ENCODE measurements around the gene S100PBP. TPM values are rescaled to one million over a fixed set of nuclear protein-coding genes. Genes with fewer than 3 reads are reported as not detected.

S100PBP gene
- polyA plus RNA-seq (2012; ENCODE audit: insufficient read length, low read depth) = 18.8 TPM

DNA sequence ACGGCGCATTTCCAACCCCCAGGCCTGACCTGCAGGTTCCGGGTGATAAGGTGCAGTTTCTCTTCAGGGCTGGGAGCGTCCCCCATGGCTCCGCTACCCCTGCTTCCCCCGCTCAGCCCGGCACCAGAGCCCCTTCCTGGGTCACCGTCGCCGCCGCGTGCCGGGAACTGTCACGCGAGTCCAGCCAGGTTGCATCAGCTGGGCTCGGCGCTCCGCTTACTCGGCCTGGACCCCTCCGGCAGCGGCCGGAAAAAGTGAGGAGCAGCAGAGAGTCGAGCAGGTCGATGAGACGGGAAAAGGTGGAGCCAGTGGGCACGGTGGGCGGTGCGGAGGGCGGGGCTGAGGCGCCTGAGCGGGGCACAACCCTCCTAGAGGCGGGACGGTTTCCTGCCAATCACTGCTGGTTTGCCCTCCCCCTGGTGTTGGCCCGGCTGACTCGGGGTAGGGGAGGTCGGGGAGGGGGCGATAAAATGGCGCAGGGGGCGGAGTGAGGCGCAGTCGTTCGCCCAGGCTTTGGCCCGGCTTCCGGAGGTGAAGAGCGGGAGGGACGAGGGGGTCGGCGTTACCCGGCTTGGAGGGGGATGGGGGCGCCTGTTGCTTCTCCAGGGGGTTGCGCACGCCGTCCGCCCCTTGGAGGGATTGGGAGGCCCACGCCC is at the start of gene S100PBP, which contains the start of gene YARS1:
Gene S100PBP (plus strand): TSS at position 495 of the 656 bp plus-strand sequence. CDS start 8,447 bp downstream, outside the sequence.
Gene YARS1 (minus strand): TSS at position 200 of the 656 bp plus-strand sequence. CDS start 114 bp downstream, at position 86.
- TF ChIP-seq SIN3A (IDR thresholded peaks at IDR 0.05; ENCODE audit: borderline replicate concordance, insufficient read depth, low read length) (peak; percentile 99), TAF1 (IDR thresholded peaks at IDR 0.05; ENCODE audit: borderline replicate concordance, insufficient read depth, low read length) (peak; percentile 86), FOXP2 (optimal IDR thresholded peaks at IDR 0.05; ENCODE audit: borderline replicate concordance, extremely low read depth, extremely low read length, insufficient read depth) (peak; percentile 94), POLR2AphosphoS5 (IDR thresholded peaks at IDR 0.05; ENCODE audit: low read depth, low read length) (no peak; the same call in 1 of the 2 replicates)
- TF ChIP-seq, protein P1, sequence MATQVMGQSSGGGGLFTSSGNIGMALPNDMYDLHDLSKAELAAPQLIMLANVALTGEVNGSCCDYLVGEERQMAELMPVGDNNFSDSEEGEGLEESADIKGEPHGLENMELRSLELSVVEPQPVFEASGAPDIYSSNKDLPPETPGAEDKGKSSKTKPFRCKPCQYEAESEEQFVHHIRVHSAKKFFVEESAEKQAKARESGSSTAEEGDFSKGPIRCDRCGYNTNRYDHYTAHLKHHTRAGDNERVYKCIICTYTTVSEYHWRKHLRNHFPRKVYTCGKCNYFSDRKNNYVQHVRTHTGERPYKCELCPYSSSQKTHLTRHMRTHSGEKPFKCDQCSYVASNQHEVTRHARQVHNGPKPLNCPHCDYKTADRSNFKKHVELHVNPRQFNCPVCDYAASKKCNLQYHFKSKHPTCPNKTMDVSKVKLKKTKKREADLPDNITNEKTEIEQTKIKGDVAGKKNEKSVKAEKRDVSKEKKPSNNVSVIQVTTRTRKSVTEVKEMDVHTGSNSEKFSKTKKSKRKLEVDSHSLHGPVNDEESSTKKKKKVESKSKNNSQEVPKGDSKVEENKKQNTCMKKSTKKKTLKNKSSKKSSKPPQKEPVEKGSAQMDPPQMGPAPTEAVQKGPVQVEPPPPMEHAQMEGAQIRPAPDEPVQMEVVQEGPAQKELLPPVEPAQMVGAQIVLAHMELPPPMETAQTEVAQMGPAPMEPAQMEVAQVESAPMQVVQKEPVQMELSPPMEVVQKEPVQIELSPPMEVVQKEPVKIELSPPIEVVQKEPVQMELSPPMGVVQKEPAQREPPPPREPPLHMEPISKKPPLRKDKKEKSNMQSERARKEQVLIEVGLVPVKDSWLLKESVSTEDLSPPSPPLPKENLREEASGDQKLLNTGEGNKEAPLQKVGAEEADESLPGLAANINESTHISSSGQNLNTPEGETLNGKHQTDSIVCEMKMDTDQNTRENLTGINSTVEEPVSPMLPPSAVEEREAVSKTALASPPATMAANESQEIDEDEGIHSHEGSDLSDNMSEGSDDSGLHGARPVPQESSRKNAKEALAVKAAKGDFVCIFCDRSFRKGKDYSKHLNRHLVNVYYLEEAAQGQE (IDR thresholded peaks at IDR 0.05; ENCODE audit: insufficient read depth in 1 of 2, low read depth in 2 of 2, low read length in 2 of 2) = peak; percentile 11 to 55; a peak in 2 of 4 replicates

- TF ChIP-seq POLR2AphosphoS5 (IDR thresholded peaks at IDR 0.05; ENCODE audit: low read depth, low read length) (no peak), SIN3A (IDR thresholded peaks at IDR 0.05; ENCODE audit: borderline replicate concordance, insufficient read depth, low read length) (no peak), TAF1 (IDR thresholded peaks at IDR 0.05; ENCODE audit: borderline replicate concordance, insufficient read depth, low read length) (no peak)
Observed at GRCh38 chr1:32768110-32768850, 49.2 kb upstream of the S100PBP start.

GRCh38 chr1:32769524-32770220 is 47.8 kb upstream of the S100PBP start:
- no peak for TF ChIP-seq SIN3A (IDR thresholded peaks at IDR 0.05; ENCODE audit: borderline replicate concordance, insufficient read depth, low read length)
- TF ChIP-seq FOXP2 (optimal IDR thresholded peaks at IDR 0.05; ENCODE audit: borderline replicate concordance, extremely low read depth, extremely low read length, insufficient read depth) = no peak
- TF ChIP-seq TAF1 (IDR thresholded peaks at IDR 0.05; ENCODE audit: borderline replicate concordance, insufficient read depth, low read length) = no peak

DNA sequence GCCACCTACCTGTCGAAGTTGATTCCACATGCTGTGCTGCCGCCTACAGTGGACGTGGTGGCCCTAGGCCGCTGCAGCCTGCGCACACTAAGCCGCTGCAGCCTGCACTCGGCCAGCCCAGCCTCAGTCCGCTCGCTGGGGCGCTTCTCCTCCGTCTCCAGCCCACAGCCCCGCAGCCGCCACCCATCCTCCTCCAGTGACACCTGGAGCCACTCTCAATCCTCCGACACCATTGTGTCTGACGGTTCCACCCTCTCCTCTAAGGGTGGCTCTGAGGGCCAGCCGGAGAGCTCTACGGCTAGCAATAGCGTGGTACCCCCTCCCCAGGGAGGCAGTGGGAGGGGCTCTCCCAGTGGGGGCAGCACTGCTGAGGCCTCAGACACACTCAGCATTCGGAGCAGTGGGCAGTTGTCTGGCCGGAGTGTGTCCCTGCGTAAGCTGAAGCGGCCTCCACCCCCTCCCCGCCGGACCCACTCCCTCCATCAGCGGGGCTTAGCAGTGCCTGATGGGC is 47.2 kb upstream of the S100PBP start:
- TF ChIP-seq POLR2AphosphoS5 (IDR thresholded peaks at IDR 0.05; ENCODE audit: low read depth, low read length) (no peak), TAF1 (IDR thresholded peaks at IDR 0.05; ENCODE audit: borderline replicate concordance, insufficient read depth, low read length) (no peak)

DNA sequence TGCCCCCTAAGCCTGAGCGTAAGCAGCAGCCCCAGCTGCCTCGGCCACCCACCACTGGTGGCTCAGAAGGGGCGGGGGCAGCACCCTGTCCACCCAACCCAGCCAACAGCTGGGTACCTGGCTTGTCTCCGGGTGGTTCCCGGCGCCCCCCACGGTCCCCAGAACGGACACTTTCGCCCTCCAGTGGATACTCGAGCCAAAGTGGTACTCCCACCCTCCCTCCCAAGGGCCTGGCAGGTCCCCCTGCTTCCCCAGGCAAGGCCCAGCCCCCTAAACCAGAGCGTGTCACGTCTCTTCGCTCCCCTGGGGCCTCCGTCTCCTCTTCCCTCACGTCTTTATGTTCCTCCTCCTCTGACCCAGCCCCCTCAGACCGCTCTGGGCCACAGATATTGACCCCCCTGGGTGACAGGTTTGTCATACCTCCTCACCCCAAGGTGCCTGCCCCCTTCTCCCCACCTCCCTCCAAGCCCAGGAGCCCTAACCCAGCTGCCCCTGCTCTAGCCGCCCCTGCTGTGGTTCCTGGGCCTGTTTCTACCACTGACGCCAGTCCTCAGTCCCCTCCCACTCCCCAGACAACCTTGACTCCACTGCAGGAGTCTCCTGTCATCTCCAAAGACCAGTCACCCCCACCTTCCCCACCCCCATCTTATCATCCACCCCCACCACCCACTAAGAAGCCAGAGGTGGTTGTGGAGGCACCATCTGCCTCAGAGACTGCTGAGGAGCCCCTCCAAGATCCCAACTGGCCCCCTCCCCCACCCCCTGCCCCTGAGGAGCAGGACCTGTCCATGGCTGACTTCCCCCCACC is 46.5 kb upstream of the S100PBP start:
- TF ChIP-seq FOXP2 (optimal IDR thresholded peaks at IDR 0.05; ENCODE audit: borderline replicate concordance, extremely low read depth, extremely low read length, insufficient read depth) (no peak), SIN3A (IDR thresholded peaks at IDR 0.05; ENCODE audit: borderline replicate concordance, insufficient read depth, low read length) (no peak), POLR2AphosphoS5 (IDR thresholded peaks at IDR 0.05; ENCODE audit: low read depth, low read length) (no peak), TAF1 (IDR thresholded peaks at IDR 0.05; ENCODE audit: borderline replicate concordance, insufficient read depth, low read length) (no peak)
- TF ChIP-seq, protein P1 (IDR thresholded peaks at IDR 0.05; ENCODE audit: insufficient read depth in 1 of 2, low read depth in 2 of 2, low read length in 2 of 2) = no peak

GRCh38 chr1:32771561-32772280 is 45.7 kb upstream of the S100PBP start:
- TF ChIP-seq FOXP2 (optimal IDR thresholded peaks at IDR 0.05; ENCODE audit: borderline replicate concordance, extremely low read depth, extremely low read length, insufficient read depth) = no peak
- TF ChIP-seq, protein P1 (IDR thresholded peaks at IDR 0.05; ENCODE audit: insufficient read depth in 1 of 2, low read depth in 2 of 2, low read length in 2 of 2) = no peak
- no peak for TF ChIP-seq POLR2AphosphoS5 (IDR thresholded peaks at IDR 0.05; ENCODE audit: low read depth, low read length)
- TF ChIP-seq TAF1 (IDR thresholded peaks at IDR 0.05; ENCODE audit: borderline replicate concordance, insufficient read depth, low read length) = no peak
- no peak for TF ChIP-seq SIN3A (IDR thresholded peaks at IDR 0.05; ENCODE audit: borderline replicate concordance, insufficient read depth, low read length)
